Keratinocyte (primary cell): ENCODE measurements around the gene ATE1. TPM values are rescaled to one million over a fixed set of nuclear protein-coding genes. Genes with fewer than 3 reads are reported as not detected.

Experiments
- DNase-seq: peaks from one replicate; pipeline ENCODE4 v3.0.0-alpha.2; 2011; ENCODE audit warnings: low read depth, missing footprints, low spot score
- FAIRE-seq: peaks from 2 replicates; lab custom pipeline; 2011; peaks lifted over from hg19 to GRCh38; lab: Jason Lieb, UNC
- H2AFZ ChIP-seq: 2 replicates; pipeline ENCODE4 v1.6.0; 2012; ENCODE audit warnings: low read length, control low read depth, inconsistent platforms; ENCODE audit not compliant: control insufficient read depth
- H3K27ac ChIP-seq: 2 replicates; pipeline ENCODE4 v1.5.1; 2011; ENCODE audit warnings: low read length; ENCODE audit not compliant: control insufficient read depth, insufficient read depth
- H3K27me3 ChIP-seq: 3 replicates; pipeline ENCODE4 v1.6.0; 2011; ENCODE audit warnings: low read length; ENCODE audit not compliant: control insufficient read depth, insufficient read depth; ENCODE audit errors: extremely low read depth
- H3K36me3 ChIP-seq, 2 experiments: 2 replicates in 1 of 2; 3 replicates in 1 of 2; pipeline ENCODE4 v1.5.1; 2011; ENCODE audit warnings: low read length in 2 of 2, mild to moderate bottlenecking in 1 of 2; ENCODE audit not compliant: control insufficient read depth in 2 of 2, insufficient read depth in 2 of 2; ENCODE audit errors: extremely low read depth in 1 of 2
- H3K4me1 ChIP-seq: 3 replicates; pipeline ENCODE4 v1.5.1; 2011; ENCODE audit warnings: low read length; ENCODE audit not compliant: control insufficient read depth, insufficient read depth; ENCODE audit errors: extremely low read depth
- H3K4me2 ChIP-seq: 3 replicates; pipeline ENCODE4 v1.6.0; 2011; ENCODE audit warnings: low read depth, low read length; ENCODE audit not compliant: control insufficient read depth, insufficient read depth; ENCODE audit errors: extremely low read depth
- H3K4me3 ChIP-seq, 3 experiments: fragments of 200-600 bp in 1 of 3; sonication (generic) in 1 of 3; 2 replicates in 2 of 3; 3 replicates in 1 of 3; pipeline ENCODE4 v1.5.1; 2011 to 2016; ENCODE audit warnings: low read length in 3 of 3, mild to moderate bottlenecking in 3 of 3, control low read depth in 2 of 3, inconsistent platforms in 1 of 3, low read depth in 1 of 3, mixed read lengths in 1 of 3, mixed run types in 1 of 3, moderate library complexity in 1 of 3; ENCODE audit not compliant: control insufficient read depth in 2 of 3, insufficient read depth in 2 of 3; ENCODE audit errors: extremely low read depth in 1 of 3
- H3K79me2 ChIP-seq: 2 replicates; pipeline ENCODE4 v1.6.0; 2012; ENCODE audit warnings: low read length; ENCODE audit not compliant: control insufficient read depth, insufficient read depth
- H3K9ac ChIP-seq: 3 replicates; pipeline ENCODE4 v1.6.0; 2011; ENCODE audit warnings: low read length; ENCODE audit not compliant: control insufficient read depth, insufficient read depth; ENCODE audit errors: extremely low read depth
- H3K9me1 ChIP-seq: 3 replicates; pipeline ENCODE4 v1.6.0; 2011; ENCODE audit warnings: low read length; ENCODE audit not compliant: control insufficient read depth, insufficient read depth; ENCODE audit errors: extremely low read depth
- H3K9me3 ChIP-seq: 2 replicates; pipeline ENCODE4 v1.5.1; 2012; ENCODE audit warnings: low read depth, low read length; ENCODE audit not compliant: control insufficient read depth
- H4K20me1 ChIP-seq: 3 replicates; pipeline ENCODE4 v1.6.0; 2011; ENCODE audit warnings: low read length; ENCODE audit not compliant: control insufficient read depth, insufficient read depth; ENCODE audit errors: extremely low read depth
- EZH2 ChIP-seq: IDR thresholded peaks from one replicate; pipeline ENCODE4 v1.6.1; 2012; ENCODE audit warnings: inconsistent platforms, mild to moderate bottlenecking, low read length, moderate library complexity
- dilution Hi-C: fragments of 300-500 bp; cut with MboI; formaldehyde crosslinking; loops from one replicate; pipeline ENCODE4 v1.7.0; 2020; ENCODE audit warnings: low sequenced_read_pairs; ENCODE audit not compliant: extremely low pct_ligation_motif_present
- polyA plus RNA-seq, 5 experiments: library from polyadenylated mRNA; depleted of rRNA in 3 of 5; stranded (reverse) in 3 of 5; stranded (forward) in 1 of 5; unstranded in 1 of 5; fragments of >200 nt; gene quantifications; 1 replicate in 1 of 5; 2 replicates in 3 of 5; 3 replicates in 1 of 5; pipeline versions ENCODE4 v1.2.1 to v1.2.3, GENCODE V29; 2011 to 2012; ENCODE audit warnings: missing spikeins in 2 of 5, low read depth in 1 of 5, low replicate concordance in 1 of 5
- TF ChIP-seq, protein P1 (sequence below), 3 experiments: IDR thresholded peaks in 1 of 3; conservative IDR thresholded peaks in 1 of 3; optimal IDR thresholded peaks in 1 of 3; 2 replicates in 2 of 3; 3 replicates in 1 of 3; pipeline versions ENCODE3 to v1.5.1; 2011; ENCODE audit warnings: low read length in 3 of 3, mild to moderate bottlenecking in 3 of 3, moderate library complexity in 2 of 3, control low read depth in 1 of 3, inconsistent platforms in 1 of 3; ENCODE audit not compliant: insufficient read depth in 2 of 3; ENCODE audit errors: extremely low read depth in 1 of 3

The ATE1 gene
- polyA plus RNA-seq, 1 donor (not counting 4 experiments of a cell fraction or from before 2014, with no cell fraction given): 14.9 TPM

DNA sequence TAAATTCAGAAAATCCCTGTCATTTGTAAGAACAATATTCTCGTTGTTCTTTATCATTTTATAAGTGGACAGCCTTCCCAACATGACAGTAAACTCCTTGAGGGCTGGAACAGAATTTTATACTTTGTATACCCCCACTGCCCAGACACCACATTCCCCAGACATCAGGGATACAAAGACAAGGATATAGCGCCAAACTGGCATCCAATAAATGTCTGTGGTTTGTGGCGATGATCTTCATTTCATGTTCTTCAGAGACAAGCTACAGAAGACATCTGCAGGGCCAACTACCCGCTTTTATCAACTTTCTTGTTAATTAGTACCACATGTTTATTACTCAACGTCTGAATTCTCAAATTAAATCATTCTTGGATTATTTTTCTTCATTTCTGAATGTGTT is 155.9 kb downstream of the ATE1 start:
- no peaks in the 10 kb centered on the region for H3K27me3 ChIP-seq
- H4K20me1 ChIP-seq: no peaks in the 10 kb centered on the region
- H3K9me3 ChIP-seq: no peaks in the 10 kb centered on the region
- FAIRE-seq (no peak), DNase-seq (no peak)
- no peaks in the 10 kb centered on the region for H3K36me3 ChIP-seq
- no peak overlapping the region for H3K4me2 ChIP-seq
- TF ChIP-seq, protein P1, sequence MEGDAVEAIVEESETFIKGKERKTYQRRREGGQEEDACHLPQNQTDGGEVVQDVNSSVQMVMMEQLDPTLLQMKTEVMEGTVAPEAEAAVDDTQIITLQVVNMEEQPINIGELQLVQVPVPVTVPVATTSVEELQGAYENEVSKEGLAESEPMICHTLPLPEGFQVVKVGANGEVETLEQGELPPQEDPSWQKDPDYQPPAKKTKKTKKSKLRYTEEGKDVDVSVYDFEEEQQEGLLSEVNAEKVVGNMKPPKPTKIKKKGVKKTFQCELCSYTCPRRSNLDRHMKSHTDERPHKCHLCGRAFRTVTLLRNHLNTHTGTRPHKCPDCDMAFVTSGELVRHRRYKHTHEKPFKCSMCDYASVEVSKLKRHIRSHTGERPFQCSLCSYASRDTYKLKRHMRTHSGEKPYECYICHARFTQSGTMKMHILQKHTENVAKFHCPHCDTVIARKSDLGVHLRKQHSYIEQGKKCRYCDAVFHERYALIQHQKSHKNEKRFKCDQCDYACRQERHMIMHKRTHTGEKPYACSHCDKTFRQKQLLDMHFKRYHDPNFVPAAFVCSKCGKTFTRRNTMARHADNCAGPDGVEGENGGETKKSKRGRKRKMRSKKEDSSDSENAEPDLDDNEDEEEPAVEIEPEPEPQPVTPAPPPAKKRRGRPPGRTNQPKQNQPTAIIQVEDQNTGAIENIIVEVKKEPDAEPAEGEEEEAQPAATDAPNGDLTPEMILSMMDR (optimal IDR thresholded peaks at IDR 0.05 in 1 of 3, IDR thresholded peaks at IDR 0.05 in 1 of 3, conservative IDR thresholded peaks at IDR 0.05 in 1 of 3; ENCODE audit: extremely low read depth in 1 of 3, insufficient read depth in 2 of 3, low read length in 3 of 3): no peak
- TF ChIP-seq EZH2: no peak
- H3K27ac ChIP-seq: no peak overlapping the region
- dilution Hi-C loops: no loop called here
- no peak overlapping the region for H3K9ac ChIP-seq
- H3K4me3 ChIP-seq: no peak overlapping the region
- H3K79me2 ChIP-seq: no peaks in the 10 kb centered on the region
- no peaks in the 10 kb centered on the region for H3K9me1 ChIP-seq
- peaks cover 8% of the 10 kb centered on the region for H3K4me1 ChIP-seq
- no peak overlapping the region for H2AFZ ChIP-seq

DNA sequence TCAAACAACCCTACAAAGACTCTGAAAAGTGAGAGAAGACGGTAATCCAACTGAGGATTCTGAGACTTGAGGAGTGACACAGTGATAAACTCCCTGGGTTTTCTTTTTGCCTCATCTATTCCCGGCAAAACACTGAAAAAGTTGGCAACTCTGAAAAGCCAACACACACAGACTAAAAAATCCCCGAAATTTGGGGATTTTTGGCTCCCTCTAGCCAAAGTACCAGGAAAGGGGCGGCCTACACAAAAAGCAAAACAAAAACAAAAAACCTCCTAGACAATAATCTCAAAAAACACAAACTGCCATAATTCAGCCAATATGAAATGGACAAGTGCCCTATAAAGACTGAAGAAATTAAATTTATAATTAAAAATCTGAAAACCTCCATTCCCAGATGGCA is 161.4 kb downstream of the ATE1 start:
- Histone ChIP-seq H3K9me3 (no peaks in the 10 kb centered on the region), H3K27me3 (no peaks in the 10 kb centered on the region), H3K4me1 (peaks cover 23% of the 10 kb centered on the region), H3K27ac (no peak overlapping the region), H2AFZ (no peak overlapping the region), H3K9me1 (no peaks in the 10 kb centered on the region), H3K79me2 (no peaks in the 10 kb centered on the region), H3K4me3 (no peak overlapping the region), H3K4me2 (no peak overlapping the region), H3K9ac (no peak overlapping the region), H4K20me1 (no peaks in the 10 kb centered on the region), H3K36me3 (no peaks in the 10 kb centered on the region)
- dilution Hi-C loops: no loop called here
- DNase-seq: no peak
- no peak for FAIRE-seq
- TF ChIP-seq, protein P1 (optimal IDR thresholded peaks at IDR 0.05 in 1 of 3, IDR thresholded peaks at IDR 0.05 in 1 of 3, conservative IDR thresholded peaks at IDR 0.05 in 1 of 3; ENCODE audit: extremely low read depth in 1 of 3, insufficient read depth in 2 of 3, low read length in 3 of 3): no peak
- no peak for TF ChIP-seq EZH2
